Measurements from ENCODE around the gene TTF2.

The TTF2 gene

DNA sequence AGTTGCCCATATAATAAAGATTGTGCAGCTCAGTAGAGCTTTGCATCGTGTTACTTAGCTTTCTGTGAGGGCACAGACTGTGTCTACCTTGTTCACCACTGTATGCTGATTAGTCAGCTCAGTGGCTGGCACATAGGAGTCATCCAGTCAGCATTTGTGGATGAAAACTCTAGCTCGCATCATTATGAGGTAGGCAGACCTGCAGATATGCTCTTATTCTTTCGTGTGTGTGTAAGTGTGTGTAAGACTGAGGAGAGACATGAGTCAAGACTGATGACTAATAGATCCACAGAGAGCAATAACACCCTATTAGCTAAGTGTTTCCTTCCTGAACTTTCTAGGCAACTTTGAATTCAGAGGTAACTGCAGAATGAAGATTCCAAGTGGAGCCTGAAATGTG lies 17.1 kb downstream of the TTF2 start:
- DNase-seq (ENCODE audit: low read depth in 2 of 2) = peak; percentile 72 to 94
- H3K4me3 ChIP-seq (replicated peaks in 1 of 2; ENCODE audit: low read depth in 2 of 2, low read length in 2 of 2) = no peak overlapping the region
- no peak for TF ChIP-seq CTCF (IDR thresholded peaks at IDR 0.05; ENCODE audit: low read depth, low read length)

DNA sequence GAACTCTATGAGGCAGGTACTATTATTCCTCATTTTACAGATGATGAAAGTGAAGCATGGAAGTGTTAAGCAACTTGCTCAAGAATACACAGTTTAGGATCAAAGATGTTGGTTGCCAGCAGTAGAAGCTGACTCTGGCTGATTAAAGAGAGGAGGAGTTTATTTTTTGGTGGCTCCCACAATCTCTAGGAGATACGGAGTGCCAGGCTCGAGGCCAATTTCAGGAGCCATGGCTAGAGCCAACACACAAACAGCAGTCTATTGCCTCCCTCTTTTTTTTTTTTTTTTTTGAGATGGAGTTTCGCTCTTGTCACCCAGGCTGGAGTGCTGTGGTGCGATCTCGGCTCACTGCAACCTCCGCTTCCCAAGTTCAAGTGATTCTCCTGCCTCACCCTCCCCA lies 19.6 kb downstream of the TTF2 start:
- no peak for TF ChIP-seq CTCF (IDR thresholded peaks at IDR 0.05; ENCODE audit: low read depth, low read length)
- H3K4me3 ChIP-seq (replicated peaks in 1 of 2; ENCODE audit: low read depth in 2 of 2, low read length in 2 of 2) = no peak overlapping the region
- DNase-seq (ENCODE audit: low read depth in 2 of 2) = no peak

GRCh38 chr1:117084231-117084630 lies 24.1 kb downstream of the TTF2 start:
- TF ChIP-seq CTCF (IDR thresholded peaks at IDR 0.05; ENCODE audit: low read depth, low read length) = no peak

GRCh38 chr1:117087686-117088085 lies 27.6 kb downstream of the TTF2 start:
- no peak for DNase-seq (ENCODE audit: low read depth in 2 of 2)
- no peak overlapping the region for H3K4me3 ChIP-seq (replicated peaks in 1 of 2; ENCODE audit: low read depth in 2 of 2, low read length in 2 of 2)
- no peak for TF ChIP-seq CTCF (IDR thresholded peaks at IDR 0.05; ENCODE audit: low read depth, low read length)

More at GRCh38 chr1:117084231-117084630, 24.1 kb downstream of the TTF2 start:
- no peak overlapping the region for H3K4me3 ChIP-seq (replicated peaks in 1 of 2; ENCODE audit: low read depth in 2 of 2, low read length in 2 of 2)
- no peak for DNase-seq (ENCODE audit: low read depth in 2 of 2)

GRCh38 chr1:117089996-117090395 lies 29.9 kb downstream of the TTF2 start:
- no peak for DNase-seq (ENCODE audit: low read depth in 2 of 2)
- H3K4me3 ChIP-seq (replicated peaks in 1 of 2; ENCODE audit: low read depth in 2 of 2, low read length in 2 of 2) = no peak overlapping the region
- TF ChIP-seq CTCF (IDR thresholded peaks at IDR 0.05; ENCODE audit: low read depth, low read length) = no peak

DNA sequence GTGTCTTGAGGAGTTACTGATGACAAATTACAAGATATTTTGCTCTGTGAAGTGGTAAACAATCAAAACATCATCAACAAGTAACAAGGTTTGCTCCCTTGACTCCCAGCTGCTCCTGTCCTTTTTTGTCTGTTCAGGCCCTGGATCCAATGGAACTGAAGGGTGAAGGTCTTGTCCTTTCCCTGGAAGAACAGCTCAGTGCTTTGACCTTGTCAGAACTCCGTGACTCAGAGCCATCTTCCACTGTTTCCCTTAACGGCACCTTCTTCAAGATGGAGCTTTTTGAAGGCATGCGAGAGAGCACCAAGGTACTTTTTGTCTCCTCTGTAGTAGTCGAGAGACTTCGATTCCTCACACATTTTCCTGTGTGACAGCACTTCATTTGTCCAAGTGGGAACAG lies 32.5 kb downstream of the TTF2 start:
- no peak for DNase-seq (ENCODE audit: low read depth in 2 of 2)
- H3K4me3 ChIP-seq (replicated peaks in 1 of 2; ENCODE audit: low read depth in 2 of 2, low read length in 2 of 2) = no peak overlapping the region
- no peak for TF ChIP-seq CTCF (IDR thresholded peaks at IDR 0.05; ENCODE audit: low read depth, low read length)

GRCh38 chr1:117093091-117093534 lies 33.0 kb downstream of the TTF2 start:
- TF ChIP-seq CTCF (IDR thresholded peaks at IDR 0.05; ENCODE audit: low read depth, low read length) = no peak
- H3K4me3 ChIP-seq (replicated peaks in 1 of 2; ENCODE audit: low read depth in 2 of 2, low read length in 2 of 2) = no peak overlapping the region
- peak; percentile 96 to 100 for DNase-seq (ENCODE audit: low read depth in 2 of 2)

All from cardiac fibroblast (primary cell).